Upper lobe of left lung (tissue), 6 donors: ENCODE data around the gene PTPN5. TPM values are rescaled to one million over a fixed set of nuclear protein-coding genes. Genes with fewer than 3 reads are reported as not detected.

Experiments used
- ATAC-seq, 2 donors: fragments of 200-7000 bp; cut with Tn5 transposase; one replicate each; pipeline ENCODE4 v1.9.1; 2022; ENCODE audit warnings: mild to moderate bottlenecking in 2 of 2, moderate library complexity in 2 of 2; ENCODE audit not compliant: low FRiP score in 2 of 2
- DNase-seq, 2 donors: peaks; one replicate each; pipeline ENCODE4 v3.0.0-alpha.2; 2019 to 2020
- H3K27ac ChIP-seq, 4 donors: fragments of 200-600 bp; sonication (generic); one replicate each; pipeline ENCODE4 v1.5.1; 2016 to 2019
- H3K27me3 ChIP-seq, 4 donors: fragments of 200-600 bp; sonication (generic); one replicate each; pipeline ENCODE4 v1.5.1; 2017 to 2019
- H3K36me3 ChIP-seq, 4 donors: fragments of 200-600 bp; sonication (generic); one replicate each; pipeline ENCODE4 v1.5.1; 2016 to 2019
- H3K4me1 ChIP-seq, 4 donors: fragments of 200-600 bp; sonication (generic); one replicate each; pipeline ENCODE4 v1.5.1; 2018 to 2019
- H3K4me3 ChIP-seq, 4 donors: fragments of 200-600 bp; sonication (generic); one replicate each; pipeline ENCODE4 v1.5.1; 2017 to 2019; ENCODE audit warnings: mild to moderate bottlenecking in 2 of 4, moderate library complexity in 1 of 4
- H3K9me3 ChIP-seq, 4 donors: fragments of 200-600 bp; sonication (generic); one replicate each; pipeline ENCODE4 v1.5.1; 2018 to 2019
- CTCF ChIP-seq, 6 experiments: fragments of 450-650 bp in 4 of 6; fragments of 200-600 bp in 2 of 6; sonication (generic) in 2 of 6; IDR thresholded peaks; one replicate each; pipeline ENCODE4 v1.5.1; 2016 to 2019; ENCODE audit warnings: antibody characterized with exemption in 6 of 6
- EP300 ChIP-seq, 4 donors: sonication (generic); formaldehyde crosslinking; IDR thresholded peaks; one replicate each; pipeline ENCODE4 v1.5.1; 2017; ENCODE audit warnings: antibody characterized with exemption in 4 of 4, control low read depth in 2 of 4
- POLR2A ChIP-seq, 4 donors: fragments of 450-650 bp; IDR thresholded peaks; one replicate each; pipeline ENCODE4 v1.5.1; 2016 to 2017; ENCODE audit warnings: antibody characterized with exemption in 4 of 4, mild to moderate bottlenecking in 2 of 4
- POLR2AphosphoS5 ChIP-seq, 2 donors: sonication (generic); formaldehyde crosslinking; IDR thresholded peaks; one replicate each; pipeline ENCODE4 v1.5.1; 2017; ENCODE audit warnings: antibody characterized with exemption in 2 of 2
- WGBS, 2 donors: methylation state at CpG; one replicate each; pipeline ENCODE4 v1.1.5; 2017 to 2018; 5-methylcytosine and 5-hydroxymethylcytosine counted together
- total RNA-seq, 6 donors: library from RNA; depleted of rRNA in 4 of 6; stranded (reverse); fragments of >200 nt in 4 of 6; gene quantifications; one replicate each; pipeline versions ENCODE4 v1.1.0 to v1.2.1, GENCODE V29; 2016 to 2021
- donor health status: DM: no; HTN: no; CAD: no; lungs with moderate emphysema.
- donor health status: DM: no; HTN: yes; CAD: no; lungs with severe emphysema.

PTPN5 gene
- total RNA-seq, 6 donors from 2014 or later = 0.31 to 1.8 (median 1.0) TPM; not detected in 2

- Histone ChIP-seq H3K9me3 (no peaks in the 10 kb centered on the region), H3K4me3 (peak overlapping the region; percentile 15 to 69 (median 60)), H3K27ac (peak overlapping the region; percentile 34 to 71 (median 58)), H3K4me1 (peaks cover 9 to 19% (median 13%) of the 10 kb centered on the region in 4 donors), H3K36me3 (no peaks in the 10 kb centered on the region), H3K27me3 (no peaks in the 10 kb centered on the region)
- ATAC-seq (peak; percentile 84 to 96), DNase-seq (peak; percentile 84 to 90)
- WGBS, 2 donors = 7 to 10% methylated on average over 27 to 37 of the region's 41 CpGs
- TF ChIP-seq POLR2AphosphoS5 (IDR thresholded peaks at IDR 0.05) (peak in 1 of 2 donors; percentile 62), EP300 (IDR thresholded peaks at IDR 0.05) (no peak), POLR2A (IDR thresholded peaks at IDR 0.05) (no peak), CTCF (IDR thresholded peaks at IDR 0.05) (no peak)
Observed at GRCh38 chr11:18720808-18721560, 70.6 kb downstream of the PTPN5 start.

- H3K4me3 ChIP-seq = peak overlapping the region in 2 of 4 donors; percentile 58 to 69
- H3K27ac ChIP-seq = peak overlapping the region in 2 of 4 donors; percentile 61 to 71
- no peak for ATAC-seq
Observed at GRCh38 chr11:18720091-18720807, 71.3 kb downstream of the PTPN5 start.

GRCh38 chr11:18715476-18715875, 76.1 kb downstream of the PTPN5 start:
- Histone ChIP-seq H3K36me3 (no peaks in the 10 kb centered on the region), H3K4me1 (peaks cover 0 to 2% (median 0%) of the 10 kb centered on the region in 4 donors), H3K4me3 (no peak overlapping the region), H3K27ac (no peak overlapping the region), H3K9me3 (no peaks in the 10 kb centered on the region), H3K27me3 (no peaks in the 10 kb centered on the region)
- 79 to 80% methylated on average over 7 of the region's 7 CpGs for WGBS, 2 donors
- TF ChIP-seq POLR2A (IDR thresholded peaks at IDR 0.05) (no peak), EP300 (IDR thresholded peaks at IDR 0.05) (no peak), CTCF (IDR thresholded peaks at IDR 0.05) (no peak), POLR2AphosphoS5 (IDR thresholded peaks at IDR 0.05) (no peak)
- ATAC-seq = no peak
- DNase-seq = no peak

More at GRCh38 chr11:18720091-18720807, 71.3 kb downstream of the PTPN5 start:
- peaks cover 9 to 19% (median 13%) of the 10 kb centered on the region in 4 donors for H3K4me1 ChIP-seq
- 68 to 93% methylated on average over 4 to 5 of the region's 5 CpGs for WGBS, 2 donors
- H3K36me3 ChIP-seq = no peaks in the 10 kb centered on the region
- DNase-seq = no peak
- no peaks in the 10 kb centered on the region for H3K27me3 ChIP-seq
- no peak for TF ChIP-seq POLR2AphosphoS5 (IDR thresholded peaks at IDR 0.05)
- TF ChIP-seq POLR2A (IDR thresholded peaks at IDR 0.05) = no peak
- H3K9me3 ChIP-seq = no peaks in the 10 kb centered on the region

- Histone ChIP-seq H3K27me3 (no peaks in the 10 kb centered on the region), H3K4me3 (no peak overlapping the region), H3K4me1 (no peaks in the 10 kb centered on the region), H3K36me3 (no peaks in the 10 kb centered on the region), H3K27ac (no peak overlapping the region), H3K9me3 (no peaks in the 10 kb centered on the region)
- DNase-seq (peak in 1 of 2 donors; percentile 54), ATAC-seq (no peak)
- TF ChIP-seq POLR2A (IDR thresholded peaks at IDR 0.05) (no peak), CTCF (IDR thresholded peaks at IDR 0.05) (no peak), POLR2AphosphoS5 (IDR thresholded peaks at IDR 0.05) (no peak), EP300 (IDR thresholded peaks at IDR 0.05) (no peak)
- WGBS, 2 donors = 84 to 92% methylated on average over 10 of the region's 10 CpGs
Observed at GRCh38 chr11:18714443-18714780, 77.2 kb downstream of the PTPN5 start.

GRCh38 chr11:18713646-18714442, 77.8 kb downstream of the PTPN5 start:
- no peaks in the 10 kb centered on the region for H3K27me3 ChIP-seq
- no peak for ATAC-seq
- TF ChIP-seq POLR2AphosphoS5 (IDR thresholded peaks at IDR 0.05) = no peak
- TF ChIP-seq POLR2A (IDR thresholded peaks at IDR 0.05) = no peak
- TF ChIP-seq CTCF (IDR thresholded peaks at IDR 0.05) = no peak
- no peak for TF ChIP-seq EP300 (IDR thresholded peaks at IDR 0.05)
- no peaks in the 10 kb centered on the region for H3K36me3 ChIP-seq
- no peak overlapping the region for H3K4me3 ChIP-seq
- DNase-seq = no peak
- whole genome bisulfite sequencing, 2 donors = 93 to 95% methylated on average over 22 to 26 of the region's 26 CpGs
- H3K27ac ChIP-seq = no peak overlapping the region
- H3K4me1 ChIP-seq = no peaks in the 10 kb centered on the region
- H3K9me3 ChIP-seq = no peaks in the 10 kb centered on the region
